CD14-positive monocyte (primary cell): ENCODE results near the gene CDCA8. TPM values are rescaled to one million over a fixed set of nuclear protein-coding genes. Genes with fewer than 3 reads are reported as not detected.

Source experiments
- DNase-seq, 3 donors: peaks; one replicate each; pipeline ENCODE4 v3.0.0-alpha.2; 2011 to 2022
- H2AFZ ChIP-seq: 2 replicates; pipeline ENCODE4 v1.6.0; 2012; ENCODE audit warnings: mild to moderate bottlenecking, low read depth, low read length, inconsistent platforms; ENCODE audit not compliant: insufficient read depth, poor library complexity, severe bottlenecking
- H3K27ac ChIP-seq, 2 donors: 1 replicate in 1 of 2; 2 replicates in 1 of 2; pipeline ENCODE4 v1.5.1; 2012 to 2013; ENCODE audit warnings: low read length in 2 of 2, control low read depth in 1 of 2, inconsistent platforms in 1 of 2, low read depth in 1 of 2, mild to moderate bottlenecking in 1 of 2
- H3K27me3 ChIP-seq, 2 donors: one replicate each; pipeline versions ENCODE4 v1.6.0 to v1.6.1; 2011 to 2013; ENCODE audit warnings: low read length in 2 of 2; ENCODE audit not compliant: control insufficient read depth in 2 of 2, insufficient read depth in 2 of 2
- H3K36me3 ChIP-seq, 2 donors: replicated peaks in 1 of 2; 1 replicate in 1 of 2; 2 replicates in 1 of 2; pipeline versions ENCODE4 v1.5.1 to v1.6.1; 2012 to 2013; ENCODE audit warnings: low read length in 2 of 2, control low read depth in 1 of 2, inconsistent platforms in 1 of 2, mild to moderate bottlenecking in 1 of 2; ENCODE audit not compliant: insufficient read depth in 2 of 2, control insufficient read depth in 1 of 2
- H3K4me1 ChIP-seq, 2 donors: 1 replicate in 1 of 2; 2 replicates in 1 of 2; pipeline versions ENCODE4 v1.5.1 to v1.6.1; 2012 to 2013; ENCODE audit warnings: low read length in 2 of 2, control low read depth in 1 of 2, inconsistent platforms in 1 of 2, mild to moderate bottlenecking in 1 of 2, moderate library complexity in 1 of 2; ENCODE audit not compliant: insufficient read depth in 2 of 2, control insufficient read depth in 1 of 2
- H3K4me2 ChIP-seq: replicated peaks from 2 replicates; pipeline ENCODE3; 2012; ENCODE audit warnings: low read length, moderate library complexity, mild to moderate bottlenecking; ENCODE audit not compliant: poor library complexity, severe bottlenecking; ENCODE audit errors: extremely low read depth
- H3K4me3 ChIP-seq, 3 experiments: fragments of 200-600 bp in 1 of 3; sonication (generic) in 1 of 3; replicated peaks in 1 of 3; 1 replicate in 2 of 3; 2 replicates in 1 of 3; pipeline ENCODE4 v1.5.1; 2011 to 2013; ENCODE audit warnings: low read length in 3 of 3, mild to moderate bottlenecking in 3 of 3, control low read depth in 2 of 3, low read depth in 2 of 3, inconsistent platforms in 1 of 3, moderate library complexity in 1 of 3
- H3K79me2 ChIP-seq: 2 replicates; pipeline ENCODE4 v1.6.0; 2012; ENCODE audit warnings: mild to moderate bottlenecking, control low read depth, inconsistent platforms, low read length, moderate library complexity; ENCODE audit not compliant: insufficient read depth
- H3K9ac ChIP-seq: 2 replicates; pipeline ENCODE4 v1.6.0; 2017; ENCODE audit warnings: low read length, mild to moderate bottlenecking; ENCODE audit not compliant: insufficient read depth, poor library complexity, severe bottlenecking
- H3K9me3 ChIP-seq, 2 donors: replicated peaks in 1 of 2; 1 replicate in 1 of 2; 2 replicates in 1 of 2; pipeline versions ENCODE4 v1.5.1 to v1.6.1; 2012 to 2013; ENCODE audit warnings: low read length in 2 of 2, control low read depth in 1 of 2; ENCODE audit not compliant: control insufficient read depth in 1 of 2, insufficient read depth in 1 of 2
- H4K20me1 ChIP-seq: 2 replicates; pipeline ENCODE4 v1.6.0; 2012; ENCODE audit warnings: mild to moderate bottlenecking, low read length, control low read depth, moderate library complexity; ENCODE audit not compliant: insufficient read depth
- H3K27ac Mint-ChIP-seq, 7 donors: one replicate each; pipeline ENCODE4 v1.8.0; 2020; ENCODE audit warnings: mild to moderate bottlenecking in 7 of 7, mixed read lengths in 7 of 7, moderate library complexity in 6 of 7, inconsistent platforms in 2 of 7
- H3K27me3 Mint-ChIP-seq, 3 donors: one replicate each; pipeline ENCODE4 v1.8.0; 2021 to 2022; ENCODE audit warnings: low read depth in 3 of 3, mild to moderate bottlenecking in 3 of 3, mixed read lengths in 3 of 3, moderate library complexity in 3 of 3, inconsistent platforms in 1 of 3
- H3K36me3 Mint-ChIP-seq, 2 donors: one replicate each; pipeline ENCODE4 v1.8.0; 2020; ENCODE audit warnings: mixed read lengths in 2 of 2, inconsistent platforms in 1 of 2, mild to moderate bottlenecking in 1 of 2
- H3K4me1 Mint-ChIP-seq: one replicate; pipeline ENCODE4 v1.8.0; 2020; ENCODE audit warnings: mild to moderate bottlenecking, mixed read lengths
- H3K4me3 Mint-ChIP-seq, 2 donors: one replicate each; pipeline ENCODE4 v1.8.0; 2020; ENCODE audit warnings: mild to moderate bottlenecking in 2 of 2, mixed read lengths in 2 of 2, moderate library complexity in 1 of 2
- H3K9me3 Mint-ChIP-seq, 7 donors: one replicate each; pipeline ENCODE4 v1.8.0; 2020 to 2022; ENCODE audit warnings: mixed read lengths in 7 of 7, mild to moderate bottlenecking in 6 of 7, moderate library complexity in 6 of 7, inconsistent platforms in 2 of 7
- WGBS: methylation state at CpG from one replicate; pipeline ENCODE4 v1.1.5; 2013; ENCODE audit warnings: missing lambda C conversion rate; ENCODE audit not compliant: insufficient coverage; 5-methylcytosine and 5-hydroxymethylcytosine counted together
- intact Hi-C, 2 donors: fragments of 100-400 bp; cut with micrococcal nuclease; formaldehyde crosslinking; loops; one replicate each; pipeline versions ENCODE4 v1.15.0 to v1.15.1; 2023
- polyA plus RNA-seq, 3 donors: library from polyadenylated mRNA; depleted of rRNA in 1 of 3; unstranded in 2 of 3; stranded (reverse) in 1 of 3; fragments of 300-500 nt in 2 of 3; fragments of >200 nt in 1 of 3; fragmentation: Illumina TruSeq in 2 of 3; gene quantifications; 1 replicate in 2 of 3; 2 replicates in 1 of 3; pipeline ENCODE4 v1.2.3, GENCODE V29; 2012 to 2021
- TF ChIP-seq, protein P1 (sequence below): fragments of 200-600 bp; IDR thresholded peaks from one replicate; pipeline ENCODE4 v1.8.0; 2022; ENCODE audit warnings: antibody characterized with exemption, mild to moderate bottlenecking

CDCA8 gene
- polyA plus RNA-seq, 3 donors = 0.09 to 0.67 (median 0.60) TPM

DNA sequence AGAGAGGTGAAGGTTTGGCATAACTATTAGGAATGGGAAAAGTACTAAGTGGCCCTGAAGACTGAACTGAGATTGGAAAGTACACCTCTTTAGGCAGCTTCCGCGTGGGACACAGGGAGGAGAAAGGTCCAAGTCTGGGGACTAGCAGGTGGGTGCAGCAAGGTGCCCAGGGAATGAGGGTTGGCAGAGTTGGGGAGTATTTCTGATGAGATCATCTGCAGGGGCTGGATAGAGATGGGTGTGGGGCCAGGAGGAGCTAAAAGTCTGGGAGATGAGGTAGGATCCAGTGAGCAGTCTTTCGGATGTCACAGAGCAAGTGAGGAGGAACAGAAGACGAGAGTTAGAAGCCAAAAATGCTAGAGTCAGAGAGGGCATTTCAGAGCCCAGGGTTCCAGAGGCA lies 36.1 kb downstream of the CDCA8 start:
- Histone ChIP-seq H3K27me3 (peaks cover 0 to 3% of the 10 kb centered on the region in 2 donors), H3K36me3 (no peaks in the 10 kb centered on the region), H3K9me3 (no peaks in the 10 kb centered on the region), H3K9ac (no peak overlapping the region), H3K4me3 (no peak overlapping the region), H4K20me1 (no peaks in the 10 kb centered on the region), H3K4me1 (no peaks in the 10 kb centered on the region), H3K4me2 (no peak overlapping the region), H3K27ac (no peak overlapping the region), H2AFZ (no peak overlapping the region), H3K79me2 (no peaks in the 10 kb centered on the region)
- Mint-ChIP-seq H3K4me3 (no peak overlapping the region), H3K9me3 (no peaks in the 10 kb centered on the region), H3K27me3 (peaks cover 22 to 32% (median 28%) of the 10 kb centered on the region in 3 donors), H3K4me1 (peaks cover 3% of the 10 kb centered on the region), H3K27ac (peak overlapping the region in 2 of 7 donors; percentile 3 to 9), H3K36me3 (no peaks in the 10 kb centered on the region)
- TF ChIP-seq, protein P1, sequence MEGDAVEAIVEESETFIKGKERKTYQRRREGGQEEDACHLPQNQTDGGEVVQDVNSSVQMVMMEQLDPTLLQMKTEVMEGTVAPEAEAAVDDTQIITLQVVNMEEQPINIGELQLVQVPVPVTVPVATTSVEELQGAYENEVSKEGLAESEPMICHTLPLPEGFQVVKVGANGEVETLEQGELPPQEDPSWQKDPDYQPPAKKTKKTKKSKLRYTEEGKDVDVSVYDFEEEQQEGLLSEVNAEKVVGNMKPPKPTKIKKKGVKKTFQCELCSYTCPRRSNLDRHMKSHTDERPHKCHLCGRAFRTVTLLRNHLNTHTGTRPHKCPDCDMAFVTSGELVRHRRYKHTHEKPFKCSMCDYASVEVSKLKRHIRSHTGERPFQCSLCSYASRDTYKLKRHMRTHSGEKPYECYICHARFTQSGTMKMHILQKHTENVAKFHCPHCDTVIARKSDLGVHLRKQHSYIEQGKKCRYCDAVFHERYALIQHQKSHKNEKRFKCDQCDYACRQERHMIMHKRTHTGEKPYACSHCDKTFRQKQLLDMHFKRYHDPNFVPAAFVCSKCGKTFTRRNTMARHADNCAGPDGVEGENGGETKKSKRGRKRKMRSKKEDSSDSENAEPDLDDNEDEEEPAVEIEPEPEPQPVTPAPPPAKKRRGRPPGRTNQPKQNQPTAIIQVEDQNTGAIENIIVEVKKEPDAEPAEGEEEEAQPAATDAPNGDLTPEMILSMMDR = no peak
- DNase-seq = no peak
- intact Hi-C loops = no loop called here
- WGBS = 90% methylated on average over 4 of the region's 4 CpGs

DNA sequence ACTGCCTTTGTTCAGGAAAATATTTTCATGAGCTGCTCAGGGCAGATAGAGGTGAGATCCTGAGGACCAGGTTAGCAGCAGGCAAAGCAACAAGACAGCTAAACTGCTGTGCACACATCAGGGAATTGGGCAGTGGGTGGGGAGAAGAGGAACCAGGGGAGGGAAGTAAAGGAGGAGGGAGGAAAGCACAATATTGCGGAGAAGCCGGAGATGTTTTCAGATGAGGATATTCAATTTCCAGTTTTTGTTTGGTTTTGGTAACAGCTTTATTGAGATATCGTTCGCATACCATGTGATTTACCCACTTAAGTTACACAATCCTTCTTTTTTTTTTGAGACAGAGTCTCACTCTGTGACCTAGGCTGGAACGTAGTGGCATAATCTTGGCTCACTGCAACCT lies 38.1 kb downstream of the CDCA8 start:
- H3K4me3 Mint-ChIP-seq = no peak overlapping the region

More for the DNA sequence above, 38.1 kb downstream of the CDCA8 start:
- H3K4me1 ChIP-seq = no peaks in the 10 kb centered on the region
- intact Hi-C loops = no loop called here
- no peak overlapping the region for H3K27ac ChIP-seq
- H3K4me2 ChIP-seq = no peak overlapping the region
- H3K9me3 Mint-ChIP-seq = no peaks in the 10 kb centered on the region
- H2AFZ ChIP-seq = no peak overlapping the region
- H3K27me3 ChIP-seq = peaks cover 0 to 14% of the 10 kb centered on the region in 2 donors
- H3K79me2 ChIP-seq = no peaks in the 10 kb centered on the region
- H3K9me3 ChIP-seq = no peaks in the 10 kb centered on the region
- H4K20me1 ChIP-seq = no peaks in the 10 kb centered on the region
- no peak overlapping the region for H3K27ac Mint-ChIP-seq
- no peaks in the 10 kb centered on the region for H3K36me3 Mint-ChIP-seq
- peaks cover 3% of the 10 kb centered on the region for H3K4me1 Mint-ChIP-seq
- TF ChIP-seq, protein P1 = no peak
- no peak overlapping the region for H3K9ac ChIP-seq
- H3K36me3 ChIP-seq = no peaks in the 10 kb centered on the region
- 24% methylated on average over 2 of the region's 5 CpGs for WGBS
- H3K27me3 Mint-ChIP-seq = peaks cover 28 to 46% (median 34%) of the 10 kb centered on the region in 3 donors
- no peak for DNase-seq
- no peak overlapping the region for H3K4me3 ChIP-seq
